ENCODE data around the gene SMIM23. TPM values are rescaled to one million over a fixed set of nuclear protein-coding genes. Genes with fewer than 3 reads are reported as not detected.

SMIM23 gene
- polyA plus RNA-seq, 1 of the 3 experiments (the other 2 are of a cell fraction), result not detected

Other genes with a start within 250 kb of the SMIM23 start
- 37.5 and 51.1 TPM in 2 replicates for gene FBXW11, start 220.8 kb downstream of the SMIM23 start, polyA plus RNA-seq (2012; rRNA removed)